KOPT-K1 (cell line): Measurements from ENCODE around the gene ZNF780A.

Experiments used
- H3K27ac ChIP-seq: fragments of 200-600 bp; sonication (generic); 2 replicates; pipeline ENCODE4 v1.5.1; 2016; ENCODE audit warnings: antibody characterized with exemption, mild to moderate bottlenecking, low read depth, low read length; ENCODE audit not compliant: poor library complexity, severe bottlenecking
- H3K36me3 ChIP-seq: fragments of 200-600 bp; sonication (generic); 2 replicates; pipeline ENCODE4 v1.5.1; 2017; ENCODE audit warnings: antibody characterized with exemption, mild to moderate bottlenecking, low read length, moderate library complexity; ENCODE audit not compliant: insufficient read depth
- H3K9me3 ChIP-seq: fragments of 200-600 bp; sonication (generic); 2 replicates; pipeline ENCODE4 v1.5.1; 2017; ENCODE audit warnings: antibody characterized with exemption, low read length, mild to moderate bottlenecking; ENCODE audit not compliant: insufficient read depth, poor library complexity, severe bottlenecking

ZNF780A gene

DNA sequence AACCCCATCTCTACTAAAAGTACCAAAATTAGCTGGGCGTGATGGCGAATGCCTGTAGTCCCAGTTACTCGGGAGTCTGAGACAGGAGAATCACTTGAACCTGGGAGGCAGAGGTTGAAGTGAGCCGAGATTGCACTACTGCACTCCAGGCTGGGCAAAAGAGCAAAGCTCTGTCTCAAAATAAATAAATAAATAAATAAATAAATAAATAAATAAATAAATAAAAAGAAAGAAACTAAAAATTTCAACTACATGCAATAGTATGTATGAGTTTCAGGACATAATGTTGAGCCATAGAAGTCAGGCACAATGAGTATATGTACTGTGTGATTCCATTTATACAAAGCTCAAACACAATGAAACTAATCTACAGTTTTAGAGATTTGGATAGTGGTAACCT, 12.9 kb upstream of the ZNF780A start:
- Histone ChIP-seq H3K9me3 (no peaks in the 10 kb centered on the region), H3K27ac (no peak overlapping the region), H3K36me3 (no peaks in the 10 kb centered on the region)

DNA sequence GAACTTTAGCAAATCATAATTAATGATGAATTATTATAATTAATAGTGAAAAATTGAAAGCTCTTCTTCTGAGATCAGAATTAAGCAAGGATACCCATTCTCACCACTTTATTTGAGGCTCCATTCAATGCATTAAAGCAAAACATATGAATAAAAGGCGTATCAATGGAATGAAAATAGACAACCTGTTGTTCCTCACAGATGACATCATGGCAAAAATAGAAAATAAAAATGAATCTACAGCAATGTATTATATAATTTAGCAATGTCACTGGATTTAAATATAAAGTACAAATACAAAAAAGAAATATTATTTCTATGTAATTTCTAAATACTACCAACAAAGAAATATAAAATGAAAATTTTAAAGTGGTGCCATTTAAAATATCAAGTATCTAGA, 11.1 kb upstream of the ZNF780A start:
- no peaks in the 10 kb centered on the region for H3K9me3 ChIP-seq
- H3K36me3 ChIP-seq = no peaks in the 10 kb centered on the region
- no peak overlapping the region for H3K27ac ChIP-seq

DNA sequence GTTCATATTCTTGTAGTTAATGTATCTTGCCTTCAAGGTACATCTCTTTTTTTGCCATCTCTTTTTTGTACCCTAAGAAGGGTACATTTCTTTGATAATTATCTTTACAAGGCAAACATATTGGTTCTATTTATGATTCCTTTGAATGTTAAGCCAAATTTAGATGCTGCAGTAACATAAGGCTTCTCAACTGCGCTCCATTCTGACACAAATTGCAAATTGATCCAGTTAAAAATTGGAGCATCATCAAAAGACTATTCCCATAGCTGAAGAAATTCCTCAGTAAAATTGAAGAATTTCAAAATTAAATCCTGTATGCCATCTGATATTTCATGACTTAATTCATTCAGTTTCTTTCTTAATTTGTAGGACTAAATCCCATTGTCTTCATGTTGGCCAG, 2.7 kb upstream of the ZNF780A start:
- H3K9me3 ChIP-seq = peaks cover 12% of the 10 kb centered on the region
- no peak overlapping the region for H3K27ac ChIP-seq
- 0 out of 2 replicates have a peak, but pooled peaks cover 4% of the 10 kb centered on the region for H3K36me3 ChIP-seq

DNA sequence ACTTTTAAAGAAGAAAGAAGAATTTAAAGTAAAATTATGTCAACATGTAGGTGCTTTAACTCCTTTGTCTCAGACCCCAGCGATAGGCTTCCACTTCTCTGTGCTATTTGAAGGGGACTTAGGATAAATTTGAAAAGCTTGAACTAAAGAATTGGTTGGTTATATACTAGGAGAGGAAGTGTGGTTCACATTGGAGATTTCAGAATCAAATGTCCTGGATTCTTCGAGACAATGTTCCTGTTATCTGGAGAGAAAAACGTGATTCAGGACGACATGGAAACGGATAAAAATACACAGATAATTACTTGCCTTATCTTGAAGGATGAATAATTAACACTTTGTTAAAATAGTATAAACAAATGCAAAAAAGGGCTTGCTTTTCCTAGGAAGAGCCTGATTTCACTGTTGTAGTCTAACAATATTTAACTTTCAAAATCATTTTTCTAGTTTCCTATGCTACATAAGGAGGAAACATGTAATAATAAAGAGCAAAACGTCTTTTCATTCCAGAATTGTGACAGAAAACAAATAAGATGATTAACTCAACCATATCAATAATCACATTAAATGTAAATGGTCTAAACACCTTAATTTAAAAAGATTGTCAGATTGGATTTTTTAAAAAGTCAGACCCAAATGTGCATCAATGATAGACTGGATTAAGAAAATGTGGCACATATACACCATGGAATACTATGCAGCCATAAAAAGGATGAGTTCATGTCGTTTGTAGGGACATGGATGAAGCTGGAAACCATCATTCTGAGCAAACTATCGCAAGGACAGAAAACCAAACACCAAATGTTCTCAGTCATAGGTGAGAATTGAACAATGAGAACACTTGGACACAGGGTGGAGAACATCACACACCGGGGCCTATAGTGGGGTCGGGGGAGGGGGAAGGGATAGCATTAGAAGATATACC, 724 bp upstream of the ZNF780A start:
- Histone ChIP-seq H3K9me3 (peaks cover 18% of the 10 kb centered on the region), H3K27ac (peak overlapping the region; percentile 79), H3K36me3 (0 out of 2 replicates have a peak, but pooled peaks cover 5% of the 10 kb centered on the region)

DNA sequence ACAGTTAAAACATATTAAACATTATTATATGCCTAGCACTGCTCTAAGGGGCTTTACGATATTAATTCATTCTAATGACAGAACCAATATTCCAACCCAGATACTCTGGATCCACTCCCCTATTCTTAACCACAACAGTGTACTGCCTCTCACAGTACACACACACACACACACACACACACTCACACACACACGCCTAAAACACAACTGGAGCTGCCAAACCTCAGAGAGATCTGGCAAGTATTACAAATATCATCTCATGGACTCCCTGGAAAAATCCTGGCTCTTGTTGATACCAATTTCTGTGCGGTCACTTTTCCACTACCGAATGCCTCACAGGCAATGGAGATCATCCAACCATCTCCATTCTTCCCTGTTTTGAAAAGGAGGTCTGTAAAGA, 1.3 kb downstream of the ZNF780A start:
- H3K36me3 ChIP-seq = peaks cover 11% of the 10 kb centered on the region; the same call in 1 of the 2 replicates
- peak overlapping the region; percentile 79 for H3K27ac ChIP-seq
- H3K9me3 ChIP-seq = peaks cover 11% of the 10 kb centered on the region

DNA sequence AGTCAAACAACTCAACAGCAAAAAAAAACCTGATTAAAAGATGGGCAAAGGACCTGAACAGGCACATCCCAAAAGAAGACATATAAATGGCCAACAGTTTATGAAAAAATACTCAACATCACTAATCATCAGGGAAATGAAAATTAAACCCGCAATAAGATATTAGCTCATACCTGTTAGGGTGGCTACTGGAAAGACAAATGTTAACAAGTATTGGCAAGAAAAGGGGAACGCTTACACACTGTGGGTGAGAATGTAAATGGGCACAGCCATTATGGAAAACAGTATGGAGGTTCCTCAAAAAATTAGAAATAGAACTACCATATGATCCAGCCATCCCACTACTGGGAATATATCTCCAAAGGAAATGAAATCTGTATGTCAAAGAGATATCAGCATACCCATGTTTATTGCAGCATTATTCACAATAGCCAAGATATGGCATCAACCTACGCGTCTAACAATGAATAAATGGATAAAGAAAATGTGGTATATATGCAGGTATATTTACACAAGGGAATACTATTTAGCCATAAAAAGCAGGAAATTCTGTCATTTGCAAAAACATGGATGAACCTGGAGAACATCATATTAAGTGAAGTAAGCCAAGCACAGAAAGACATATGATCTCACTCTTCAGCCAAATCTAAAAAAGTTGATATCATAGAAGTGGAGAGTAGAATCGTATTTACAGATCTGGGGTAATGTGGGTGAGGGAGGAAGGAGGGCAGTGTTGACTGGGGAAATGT, 2.3 kb downstream of the ZNF780A start:
- Histone ChIP-seq H3K27ac (no peak overlapping the region), H3K9me3 (peaks cover 11% of the 10 kb centered on the region), H3K36me3 (peaks cover 19% of the 10 kb centered on the region)

DNA sequence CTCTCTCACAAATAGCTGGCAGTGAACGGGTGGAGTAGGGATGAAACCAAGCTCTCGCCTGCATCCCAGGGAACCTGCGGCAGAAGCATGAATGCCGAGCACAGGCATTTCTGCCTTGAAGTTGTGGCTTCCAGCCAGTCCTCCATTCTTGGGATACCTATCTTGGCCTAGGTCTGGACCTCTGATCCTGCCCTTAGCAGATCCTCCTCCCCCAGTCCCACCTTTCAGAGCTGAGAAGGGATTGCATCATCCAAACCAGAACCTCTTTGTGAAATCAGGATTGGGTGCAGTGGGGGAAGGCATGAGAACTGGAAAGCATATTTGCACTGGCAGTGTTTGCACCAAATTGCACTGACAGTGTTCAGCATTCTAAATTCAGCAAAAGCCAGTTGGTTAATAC, 5.8 kb downstream of the ZNF780A start:
- Histone ChIP-seq H3K9me3 (peaks cover 11% of the 10 kb centered on the region), H3K27ac (no peak overlapping the region), H3K36me3 (peaks cover 55% of the 10 kb centered on the region)

DNA sequence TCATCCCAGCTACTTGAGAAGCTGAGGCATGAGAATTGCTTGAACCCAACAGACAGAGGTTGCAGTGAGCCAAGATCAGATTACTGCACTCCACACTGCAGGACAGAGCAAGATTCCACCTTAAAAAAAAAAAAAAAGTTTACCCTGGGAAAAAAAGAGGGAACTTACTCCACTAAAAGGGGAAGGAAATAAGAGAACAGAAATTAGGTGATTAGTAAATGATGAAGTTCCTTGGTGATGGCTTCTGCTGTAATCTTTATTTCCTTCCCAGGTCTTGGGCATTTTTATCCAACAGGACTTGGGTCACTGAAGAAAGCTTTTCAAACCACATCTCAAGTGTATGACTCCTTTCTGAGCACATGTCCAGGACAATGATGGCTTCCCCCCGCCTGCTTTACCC, 9.3 kb downstream of the ZNF780A start:
- H3K27ac ChIP-seq = no peak overlapping the region
- peaks cover 85% of the 10 kb centered on the region for H3K36me3 ChIP-seq
- H3K9me3 ChIP-seq = peaks cover 29% of the 10 kb centered on the region

DNA sequence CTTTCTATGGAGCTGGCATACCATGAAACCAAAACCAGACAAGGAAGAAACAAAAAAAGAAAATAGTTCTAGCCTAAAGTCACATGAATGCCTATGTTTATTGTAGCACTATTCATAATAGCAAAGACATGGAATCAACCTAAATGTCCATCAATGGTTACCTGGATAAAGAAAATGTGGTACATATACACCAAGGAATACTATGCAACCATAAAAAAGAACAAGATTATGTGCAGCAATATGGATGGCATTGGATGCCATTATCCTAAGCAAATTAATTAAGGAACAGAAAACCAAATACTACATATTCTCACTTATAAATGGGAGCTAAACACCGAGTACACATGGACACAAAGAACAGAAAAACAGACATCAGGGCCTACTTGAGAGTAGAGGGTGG, 10.5 kb downstream of the ZNF780A start:
- Histone ChIP-seq H3K27ac (no peak overlapping the region), H3K36me3 (peaks cover 96% of the 10 kb centered on the region), H3K9me3 (peaks cover 40% of the 10 kb centered on the region)

DNA sequence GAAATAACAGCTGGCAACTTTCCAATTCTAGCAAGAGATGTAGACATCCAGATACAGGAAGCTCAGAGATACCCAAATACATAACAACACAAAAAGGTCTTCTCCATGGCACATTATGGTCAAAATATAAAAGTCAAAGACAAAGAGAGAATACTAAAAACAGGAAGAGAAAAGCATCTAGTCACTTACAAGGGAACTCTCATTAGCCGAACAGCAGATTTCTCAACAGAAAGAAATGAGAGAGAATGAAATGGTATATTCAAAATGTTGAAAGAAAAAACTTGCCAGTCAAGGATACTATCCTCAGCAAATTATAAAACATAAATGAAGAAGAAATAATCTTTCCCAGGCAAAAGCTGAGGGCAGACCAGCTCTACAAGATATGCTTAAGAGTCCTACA, 12.4 kb downstream of the ZNF780A start:
- peaks cover 99% of the 10 kb centered on the region for H3K36me3 ChIP-seq
- H3K27ac ChIP-seq = no peak overlapping the region
- peaks cover 59% of the 10 kb centered on the region for H3K9me3 ChIP-seq

DNA sequence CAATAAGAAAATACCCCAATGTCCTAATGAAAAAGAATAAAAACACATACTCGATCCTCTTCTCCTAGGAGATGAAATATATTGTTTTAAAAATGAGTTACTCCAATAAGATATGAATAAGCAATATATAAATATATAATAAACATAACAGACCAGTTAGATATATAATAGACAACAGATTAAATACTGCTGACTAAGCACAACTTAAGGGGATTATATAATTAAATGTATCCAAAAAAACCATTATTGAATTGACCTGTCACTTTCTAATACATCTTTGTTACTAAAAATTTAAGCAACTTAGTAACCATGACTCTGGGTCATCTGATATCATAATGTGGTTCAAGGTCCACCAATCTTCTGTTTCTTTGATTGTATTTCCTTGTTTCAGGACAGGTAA, 20.7 kb downstream of the ZNF780A start:
- Histone ChIP-seq H3K36me3 (peaks cover 24% of the 10 kb centered on the region), H3K9me3 (peaks cover 34% of the 10 kb centered on the region), H3K27ac (no peak overlapping the region)

DNA sequence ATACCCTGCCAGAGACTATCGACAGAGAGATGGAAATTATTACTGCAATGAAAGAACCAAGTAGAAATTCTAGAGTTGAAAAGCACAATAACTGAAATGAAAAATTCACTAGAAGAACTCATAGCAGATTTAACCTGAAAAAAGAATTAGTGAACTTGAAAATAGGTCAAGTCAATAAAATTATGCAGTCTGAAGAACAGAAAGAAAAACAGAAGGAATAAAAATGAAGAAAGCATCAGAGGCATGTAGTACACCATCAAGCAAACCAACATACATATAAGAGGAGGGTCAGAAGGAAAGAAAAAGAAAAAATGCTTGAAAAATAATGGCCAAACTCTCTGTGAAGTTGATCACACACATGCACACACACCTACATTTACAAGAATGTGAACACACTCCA, 31.1 kb downstream of the ZNF780A start:
- H3K9me3 ChIP-seq = peaks cover 32% of the 10 kb centered on the region
- no peak overlapping the region for H3K27ac ChIP-seq
- H3K36me3 ChIP-seq = no peaks in the 10 kb centered on the region

DNA sequence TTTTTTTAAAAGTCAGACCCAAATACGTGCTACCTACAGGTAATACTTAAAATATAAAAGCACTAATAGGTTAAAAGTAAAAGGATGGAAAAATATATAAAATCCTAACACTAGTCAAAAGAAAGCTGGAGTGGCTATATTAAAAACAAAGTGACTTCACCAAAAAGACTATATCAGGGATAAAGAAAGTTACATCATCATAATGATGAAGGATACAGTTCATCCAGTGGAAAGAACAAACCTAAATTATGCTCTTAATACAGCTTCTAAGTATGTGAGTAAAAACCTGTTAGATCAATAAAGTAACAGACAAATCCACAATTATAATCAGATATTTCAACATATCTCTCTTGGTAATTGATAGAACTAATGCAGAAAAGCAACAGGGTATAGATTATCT, 33.6 kb downstream of the ZNF780A start:
- Histone ChIP-seq H3K27ac (no peak overlapping the region), H3K36me3 (no peaks in the 10 kb centered on the region), H3K9me3 (peaks cover 31% of the 10 kb centered on the region)

DNA sequence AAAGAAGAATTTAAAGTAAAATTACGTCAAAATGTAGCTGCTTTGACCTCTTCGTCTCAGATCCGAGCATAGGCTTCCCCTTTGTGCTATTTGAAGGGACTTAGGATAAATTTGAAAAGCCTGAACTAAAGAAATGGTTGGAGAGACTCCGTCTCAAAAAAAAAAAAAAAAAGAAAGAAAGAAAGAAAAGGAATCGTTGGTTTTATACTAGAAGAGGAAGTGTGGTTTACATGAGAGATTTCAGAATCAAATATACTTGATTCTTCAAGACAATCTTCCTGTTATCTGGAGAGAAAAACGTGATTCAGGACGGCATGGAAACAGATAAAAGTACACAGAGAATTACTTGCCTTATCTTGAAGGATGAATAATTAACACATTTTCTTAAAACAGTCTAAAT, 34.2 kb downstream of the ZNF780A start:
- H3K9me3 ChIP-seq = peaks cover 29% of the 10 kb centered on the region
- H3K27ac ChIP-seq = peak overlapping the region; percentile 70

DNA sequence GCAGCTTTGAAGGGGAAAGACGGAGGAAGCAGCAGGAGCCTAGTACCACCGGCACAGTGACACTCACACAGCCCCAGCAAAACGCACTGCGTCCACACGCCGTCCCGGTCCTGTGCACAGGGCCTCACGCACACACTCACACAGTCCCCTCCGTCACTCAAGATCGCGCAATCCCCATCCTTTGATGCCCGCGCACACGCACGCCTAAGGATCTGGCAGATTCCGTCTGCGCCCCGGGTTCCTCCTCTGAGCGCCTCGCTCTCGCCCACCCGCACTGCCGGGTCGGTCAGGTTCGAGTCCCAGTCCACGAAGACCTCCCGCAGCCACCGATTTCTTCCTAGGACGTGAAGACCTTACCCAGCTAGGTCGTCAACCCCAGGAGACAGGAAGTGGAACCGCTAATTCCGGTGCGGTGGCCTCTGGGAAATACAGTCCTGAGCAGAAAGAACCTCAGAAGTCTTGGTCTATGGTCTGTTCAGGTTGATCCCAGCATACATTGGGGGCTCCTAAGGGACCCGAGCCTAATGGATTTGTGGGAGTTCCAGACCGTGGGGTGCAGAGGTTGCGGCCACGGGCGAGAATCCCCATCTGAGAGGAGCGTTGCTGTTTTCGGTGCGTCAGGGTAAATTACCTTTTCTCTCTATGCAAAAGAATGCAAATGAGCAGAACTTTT, 34.8 kb downstream of the ZNF780A start, which contains the start of gene ZNF780B:
ZNF780B (minus strand) TSS at position 400 of the 673 bp plus-strand sequence. CDS start 5,899 bp downstream, outside the sequence.
- H3K27ac ChIP-seq = peak within 1 kb of the TSS; percentile 70

More for the DNA sequence above, 34.2 kb downstream of the ZNF780A start:
- H3K36me3 ChIP-seq = no peaks in the 10 kb centered on the region

More for the DNA sequence above, 34.8 kb downstream of the ZNF780A start, which contains the start of gene ZNF780B:
- H3K36me3 ChIP-seq = no peaks in the 10 kb centered on the region
- peaks cover 25% of the 10 kb centered on the region for H3K9me3 ChIP-seq
